Hepatocyte (in vitro differentiated cells): ENCODE data around the gene IRAG1.

ENCODE experiments used
- CTCF ChIP-seq: fragments of 200-600 bp; sonication (generic); IDR thresholded peaks from 2 replicates; pipeline ENCODE4 v1.5.1; 2016; ENCODE audit warnings: antibody characterized with exemption, mild to moderate bottlenecking; ENCODE audit not compliant: poor library complexity
- EZH2 ChIP-seq: fragments of 200-600 bp; sonication (generic); IDR thresholded peaks from 2 replicates; pipeline ENCODE4 v1.6.1; 2016; ENCODE audit warnings: antibody characterized with exemption, mild to moderate bottlenecking, borderline replicate concordance
- EZH2phosphoT487 ChIP-seq: fragments of 200-600 bp; sonication (generic); IDR thresholded peaks from one replicate; pipeline ENCODE4 v1.6.1; 2018; ENCODE audit warnings: antibody characterized with exemption, mild to moderate bottlenecking, low read depth, moderate library complexity; ENCODE audit not compliant: unreplicated experiment, severe bottlenecking

DNA sequence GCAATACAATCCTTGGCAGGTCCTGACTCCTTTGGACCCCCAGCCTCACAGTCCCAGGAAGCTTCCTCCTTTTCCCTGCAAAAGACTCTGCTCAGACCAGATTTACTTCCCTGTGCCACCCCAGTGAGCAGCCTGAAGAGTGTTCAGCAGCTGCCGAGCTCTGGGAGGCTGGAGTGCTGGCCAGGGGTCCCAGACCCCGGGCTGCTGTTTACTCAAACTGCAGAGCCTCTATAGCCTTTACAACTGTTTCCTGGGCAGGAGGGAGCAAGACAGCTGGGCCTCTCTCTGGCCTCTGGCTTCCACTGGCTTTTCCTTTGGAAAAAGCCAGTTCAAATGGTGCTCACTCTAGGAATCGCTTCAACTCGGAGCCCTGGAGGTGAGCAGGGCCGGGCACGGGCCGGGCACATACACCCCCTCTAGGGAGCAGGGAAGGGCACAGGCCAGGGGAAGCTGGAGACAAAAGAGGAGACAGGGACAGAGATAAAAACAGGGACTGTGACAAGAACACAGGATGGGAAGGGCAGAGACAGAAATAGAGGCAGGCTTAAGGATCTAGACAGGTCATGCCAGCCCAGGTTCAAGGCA, 932 bp downstream of the IRAG1 start:
- no peak for TF ChIP-seq CTCF
- TF ChIP-seq EZH2phosphoT487: no peak
- no peak for TF ChIP-seq EZH2
